ENCODE measurements around the gene GAP43. TPM values are rescaled to one million over a fixed set of nuclear protein-coding genes. Genes with fewer than 3 reads are reported as not detected.

The GAP43 gene
- total and polyA plus RNA-seq, 2 of the 4 experiments (the other 2 are of a cell fraction) = 0.36 to 0.51 TPM

DNA sequence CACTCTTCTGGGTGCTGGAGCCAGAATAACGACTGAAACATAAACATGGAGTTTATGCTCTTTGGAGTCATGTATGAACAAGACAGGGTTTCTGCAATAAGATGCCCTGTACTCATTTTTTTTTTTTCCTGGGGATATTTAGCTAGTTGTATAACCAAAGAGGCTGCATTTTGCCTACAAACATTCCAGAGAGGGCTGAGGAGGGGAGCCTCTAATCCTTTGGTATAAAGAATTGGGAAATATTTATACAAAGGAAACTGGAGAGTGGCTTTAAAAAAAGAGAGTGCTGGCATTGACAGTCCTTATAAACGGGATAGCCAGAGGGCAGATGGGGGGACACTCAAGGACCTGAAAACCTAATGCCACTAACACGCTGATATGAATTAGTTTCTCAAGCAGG, 32.4 kb upstream of the GAP43 start:
- peaks cover 2% of the 10 kb centered on the region for H3K27me3 ChIP-seq (ENCODE audit: control insufficient read depth, insufficient read depth, low read length)
- no peaks in the 10 kb centered on the region for H4K20me1 ChIP-seq (ENCODE audit: insufficient read depth, low read length)
- no peak overlapping the region for H3K27ac ChIP-seq (ENCODE audit: insufficient read depth, low read length)
- ATAC-seq (ENCODE audit: low read depth) = peak; percentile 68
- no peak overlapping the region for H2AK5ac ChIP-seq (ENCODE audit: low read depth, low read length)
- no peak overlapping the region for H4K91ac ChIP-seq (ENCODE audit: insufficient read depth, low read depth, low read length)
- no peak overlapping the region for H3K4me2 ChIP-seq (ENCODE audit: low read depth, low read length)
- no peak overlapping the region for H3K23ac ChIP-seq (ENCODE audit: low read depth, low read length)
- no peak overlapping the region for H2BK20ac ChIP-seq (ENCODE audit: low read depth, low read length)
- BruUV-seq (replicated peaks) = no TSS peak
- H2BK5ac ChIP-seq (ENCODE audit: low read depth, low read length, poor library complexity, severe bottlenecking) = no peak overlapping the region
- DNase-seq = no peak
- H3K9me3 ChIP-seq (ENCODE audit: control insufficient read depth, insufficient read depth, low read length) = peaks cover 3% of the 10 kb centered on the region; the same call in 1 of the 2 replicates
- no peak overlapping the region for H4K8ac ChIP-seq (ENCODE audit: low read depth in 2 of 2, low read length in 2 of 2)
- no peak overlapping the region for H3K14ac ChIP-seq (replicated peaks; ENCODE audit: low read depth, low read length)
- H3K4me3 ChIP-seq (ENCODE audit: insufficient read depth, low read depth, low read length) = no peak overlapping the region
- no peaks in the 10 kb centered on the region for H3K9me1 ChIP-seq (ENCODE audit: insufficient read depth, low read length)
- POLR2A ChIA-PET (ENCODE audit: unreplicated experiment) = no interaction called here
- H3K56ac ChIP-seq (ENCODE audit: extremely low read depth, insufficient read depth, low read length) = no peak overlapping the region
- no peak overlapping the region for H3K9ac ChIP-seq (ENCODE audit: low read depth, low read length)
- TF ChIP-seq, protein P1, sequence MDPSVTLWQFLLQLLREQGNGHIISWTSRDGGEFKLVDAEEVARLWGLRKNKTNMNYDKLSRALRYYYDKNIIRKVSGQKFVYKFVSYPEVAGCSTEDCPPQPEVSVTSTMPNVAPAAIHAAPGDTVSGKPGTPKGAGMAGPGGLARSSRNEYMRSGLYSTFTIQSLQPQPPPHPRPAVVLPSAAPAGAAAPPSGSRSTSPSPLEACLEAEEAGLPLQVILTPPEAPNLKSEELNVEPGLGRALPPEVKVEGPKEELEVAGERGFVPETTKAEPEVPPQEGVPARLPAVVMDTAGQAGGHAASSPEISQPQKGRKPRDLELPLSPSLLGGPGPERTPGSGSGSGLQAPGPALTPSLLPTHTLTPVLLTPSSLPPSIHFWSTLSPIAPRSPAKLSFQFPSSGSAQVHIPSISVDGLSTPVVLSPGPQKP (IDR thresholded peaks at IDR 0.05; ENCODE audit: borderline replicate concordance, low read depth, low read length) = no peak
- H2BK120ac ChIP-seq (ENCODE audit: low read depth, low read length) = no peak overlapping the region
- no peaks in the 10 kb centered on the region for H3K4me1 ChIP-seq (ENCODE audit: control insufficient read depth, insufficient read depth, low read length)
- no peaks in the 10 kb centered on the region for H3K79me1 ChIP-seq (ENCODE audit: low read depth in 1 of 2, low read length in 2 of 2)
- H3K36me3 ChIP-seq (ENCODE audit: control insufficient read depth, insufficient read depth, low read length) = no peaks in the 10 kb centered on the region
- no peak overlapping the region for H3K4ac ChIP-seq (ENCODE audit: low read depth, low read length)
- CTCF ChIA-PET = interaction anchor here (1.2 kb wide), 1 partner anchor 193 kb away, joined by 3 read pairs; no protein-coding TSS in a partner anchor
- H2BK15ac ChIP-seq (ENCODE audit: low read depth, low read length) = no peak overlapping the region
- intact Hi-C loops (cut with micrococcal nuclease) = no loop called here
- H4K5ac ChIP-seq (ENCODE audit: low read depth, low read length) = no peak overlapping the region
- dilution Hi-C loops (cut with HindIII; ENCODE audit: low sequenced_read_pairs, unreplicated experiment) = no loop called here
- no peak overlapping the region for H2AFZ ChIP-seq (replicated peaks; ENCODE audit: low read length, poor library complexity)
- H2AK9ac ChIP-seq (replicated peaks; ENCODE audit: low read depth, low read length, poor library complexity) = no peak overlapping the region
- WGBS, 2 experiments (ENCODE audit: extremely low coverage in 2 of 2, insufficient read length in 1 of 2) = no CpG with 5 or more reads among the region's 3 CpGs
- no peak overlapping the region for H3K18ac ChIP-seq (ENCODE audit: low read depth, low read length)
- in situ Hi-C loops (cut with MboI; ENCODE audit: low sequenced_read_pairs) = no loop called here
